Renal cortex interstitium (tissue), 11 donors: ENCODE measurements around the gene CC2D2A. TPM values are rescaled to one million over a fixed set of nuclear protein-coding genes. Genes with fewer than 3 reads are reported as not detected.
"Not testable (repeated sequence)": the region's sequence is repeated elsewhere in the genome, so short reads cannot be mapped to it uniquely, and the experiment has no call there.

Experiments used
- DNase-seq, 11 donors: peaks; one replicate each; pipeline ENCODE4 v3.0.0-alpha.2; 2013; ENCODE audit warnings: low read depth in 9 of 11, low spot score in 4 of 11; ENCODE audit errors: extremely low read depth in 1 of 11
- polyA plus RNA-seq, 3 donors: library from polyadenylated mRNA; unstranded; fragments of 120-200 nt; gene quantifications; one replicate each; pipeline ENCODE4 v1.2.1, GENCODE V29; 2013; ENCODE audit not compliant: insufficient read length in 3 of 3

Gene CC2D2A
- polyA plus RNA-seq, 3 donors = 51.4 to 64.4 (median 56.8) TPM

GRCh38 chr4:15498356-15498755 lies 28.7 kb downstream of the CC2D2A start:
- DNase-seq = no peak

GRCh38 chr4:15500701-15501100 lies 31.0 kb downstream of the CC2D2A start:
- no peak for DNase-seq

GRCh38 chr4:15501941-15502340 lies 32.3 kb downstream of the CC2D2A start:
- no peak for DNase-seq

GRCh38 chr4:15502384-15502783 lies 32.7 kb downstream of the CC2D2A start:
- DNase-seq = no peak

GRCh38 chr4:15504041-15504440 lies 34.4 kb downstream of the CC2D2A start:
- no peak for DNase-seq

- no peak for DNase-seq
Observed at GRCh38 chr4:15506464-15506863, 36.8 kb downstream of the CC2D2A start.

- DNase-seq = no peak
Observed at GRCh38 chr4:15507679-15508078, 38.0 kb downstream of the CC2D2A start.

GRCh38 chr4:15510961-15511360 lies 41.3 kb downstream of the CC2D2A start:
- no peak for DNase-seq

GRCh38 chr4:15513545-15513944 lies 43.9 kb downstream of the CC2D2A start:
- no peak for DNase-seq

GRCh38 chr4:15515106-15515505 lies 45.4 kb downstream of the CC2D2A start:
- DNase-seq = no peak

- DNase-seq = no peak
Observed at GRCh38 chr4:15516494-15516893, 46.8 kb downstream of the CC2D2A start.

GRCh38 chr4:15517681-15518080 lies 48.0 kb downstream of the CC2D2A start:
- DNase-seq = not testable (repeated sequence)

- DNase-seq = no peak
Observed at GRCh38 chr4:15521442-15522039, 51.9 kb downstream of the CC2D2A start.

- no peak for DNase-seq
Observed at GRCh38 chr4:15525080-15525479, 55.4 kb downstream of the CC2D2A start.

GRCh38 chr4:15526924-15527592 lies 57.4 kb downstream of the CC2D2A start:
- DNase-seq = peak in 2 of 11 donors; percentile 13 to 43

GRCh38 chr4:15531792-15532191 lies 62.1 kb downstream of the CC2D2A start:
- no peak for DNase-seq

- DNase-seq = no peak
Observed at GRCh38 chr4:15533817-15534216, 64.1 kb downstream of the CC2D2A start.

- DNase-seq = no peak
Observed at GRCh38 chr4:15535599-15535998, 65.9 kb downstream of the CC2D2A start.

- no peak for DNase-seq
Observed at GRCh38 chr4:15536552-15537499, 67.1 kb downstream of the CC2D2A start.

GRCh38 chr4:15541941-15542340 lies 72.3 kb downstream of the CC2D2A start:
- DNase-seq = no peak
